Muscle of leg (tissue), 11 donors: Measurements from ENCODE around the gene FAM174C. TPM values are rescaled to one million over a fixed set of nuclear protein-coding genes. Genes with fewer than 3 reads are reported as not detected.

Experiments
- DNase-seq: peaks from one replicate; pipeline ENCODE4 v3.0.0; 2013
- H3K27ac ChIP-seq: one replicate; pipeline ENCODE4 v1.5.1; 2013; ENCODE audit warnings: mild to moderate bottlenecking, low read length, control low read depth
- H3K27me3 ChIP-seq: one replicate; pipeline ENCODE4 v1.6.1; 2013; ENCODE audit warnings: low read length; ENCODE audit not compliant: control insufficient read depth, insufficient read depth
- H3K36me3 ChIP-seq: one replicate; pipeline ENCODE4 v1.6.1; 2013; ENCODE audit warnings: low read length; ENCODE audit not compliant: control insufficient read depth, insufficient read depth
- H3K4me1 ChIP-seq: one replicate; pipeline ENCODE4 v1.6.1; 2013; ENCODE audit warnings: low read length; ENCODE audit not compliant: control insufficient read depth, insufficient read depth
- H3K4me3 ChIP-seq: one replicate; pipeline ENCODE4 v1.5.1; 2013; ENCODE audit warnings: low read length, control low read depth
- H3K9me3 ChIP-seq: replicated peaks from 2 replicates; pipeline ENCODE4 v1.6.1; 2013; ENCODE audit warnings: low read depth, low read length; ENCODE audit not compliant: control insufficient read depth
- WGBS: methylation state at CpG from one replicate; pipeline ENCODE4 v1.1.5; 2013; ENCODE audit warnings: missing lambda C conversion rate; ENCODE audit not compliant: insufficient coverage; 5-methylcytosine and 5-hydroxymethylcytosine counted together
- polyA plus RNA-seq, 8 donors: library from polyadenylated mRNA; unstranded; fragments of 120-200 nt; gene quantifications; one replicate each; pipeline versions ENCODE4 v1.2.1 to v1.2.3, GENCODE V29; 2013; ENCODE audit warnings: inconsistent platforms in 1 of 8, low replicate concordance in 1 of 8; ENCODE audit not compliant: insufficient read length in 8 of 8, insufficient read depth in 1 of 8
- total RNA-seq: library from RNA; stranded (reverse); fragments of 120-200 nt; gene quantifications from one replicate; pipeline ENCODE4 v1.2.4, GENCODE V29; 2013

The FAM174C gene
- total and polyA plus RNA-seq, 9 donors = 11.6 to 17.8 (median 15.1) TPM

GRCh38 chr19:1268226-1269064 lies 6.9 kb upstream of the FAM174C start:
- DNase-seq = peak; percentile 46
- WGBS = 46% methylated on average over 37 of the region's 40 CpGs

GRCh38 chr19:1269065-1269477 lies 6.3 kb upstream of the FAM174C start, which contains the start of gene CIRBP:
CIRBP (plus strand) TSS chr19:1269332; CDS start chr19:1270934, 1,602 bp downstream.
- Histone ChIP-seq H3K4me1 (peaks cover 86% of the 10 kb centered on the region), H3K36me3 (peaks cover 42% of the 10 kb centered on the region), H3K9me3 (no peaks in the 10 kb centered on the region), H3K27ac (peak within 1 kb of the TSS; percentile 99), H3K27me3 (peaks cover 5% of the 10 kb centered on the region), H3K4me3 (peak within 1 kb of the TSS; percentile 95)
- WGBS = under 1% methylated on average over 50 of the region's 50 CpGs
- peak; percentile 100 for DNase-seq

More at GRCh38 chr19:1268226-1269064, 6.9 kb upstream of the FAM174C start:
- no peak overlapping the region for H3K4me3 ChIP-seq
- peaks cover 35% of the 10 kb centered on the region for H3K36me3 ChIP-seq
- H3K27ac ChIP-seq = peak overlapping the region; percentile 82
- H3K27me3 ChIP-seq = peaks cover 5% of the 10 kb centered on the region
- H3K4me1 ChIP-seq = peaks cover 80% of the 10 kb centered on the region
- H3K9me3 ChIP-seq = no peaks in the 10 kb centered on the region

GRCh38 chr19:1269478-1270212 lies 5.7 kb upstream of the FAM174C start:
- under 1% methylated on average over 61 of the region's 64 CpGs for WGBS
- peaks cover 87% of the 10 kb centered on the region for H3K4me1 ChIP-seq

GRCh38 chr19:1270213-1270853 lies 5.0 kb upstream of the FAM174C start:
- H3K36me3 ChIP-seq = peaks cover 52% of the 10 kb centered on the region
- H3K9me3 ChIP-seq = no peaks in the 10 kb centered on the region
- H3K27ac ChIP-seq = peak overlapping the region; percentile 99
- peak; percentile 70 for DNase-seq
- peak overlapping the region; percentile 95 for H3K4me3 ChIP-seq
- H3K27me3 ChIP-seq = peaks cover 5% of the 10 kb centered on the region
- 20% methylated on average over 3 of the region's 8 CpGs for WGBS
- peaks cover 86% of the 10 kb centered on the region for H3K4me1 ChIP-seq

More at GRCh38 chr19:1269478-1270212, 5.7 kb upstream of the FAM174C start:
- H3K36me3 ChIP-seq = peaks cover 47% of the 10 kb centered on the region
- H3K27me3 ChIP-seq = peaks cover 5% of the 10 kb centered on the region
- H3K9me3 ChIP-seq = no peaks in the 10 kb centered on the region
- H3K27ac ChIP-seq = peak overlapping the region; percentile 99
- peak overlapping the region; percentile 95 for H3K4me3 ChIP-seq
- DNase-seq = peak; percentile 94

GRCh38 chr19:1270854-1271527 lies 4.3 kb upstream of the FAM174C start:
- H3K9me3 ChIP-seq = no peaks in the 10 kb centered on the region
- DNase-seq = peak; percentile 33
- H3K27ac ChIP-seq = peak overlapping the region; percentile 55
- H3K27me3 ChIP-seq = peaks cover 5% of the 10 kb centered on the region
- H3K36me3 ChIP-seq = peaks cover 52% of the 10 kb centered on the region
- H3K4me1 ChIP-seq = peaks cover 81% of the 10 kb centered on the region
- WGBS = 66% methylated on average over 17 of the region's 26 CpGs
- peak overlapping the region; percentile 3 for H3K4me3 ChIP-seq

GRCh38 chr19:1271528-1272422 lies 3.6 kb upstream of the FAM174C start:
- Histone ChIP-seq H3K9me3 (no peaks in the 10 kb centered on the region), H3K4me1 (peaks cover 82% of the 10 kb centered on the region), H3K27ac (no peak overlapping the region), H3K4me3 (no peak overlapping the region), H3K27me3 (peaks cover 5% of the 10 kb centered on the region), H3K36me3 (peaks cover 56% of the 10 kb centered on the region)
- DNase-seq = peak; percentile 16
- WGBS = 79% methylated on average over 32 of the region's 37 CpGs

- H3K4me1 ChIP-seq = peaks cover 76% of the 10 kb centered on the region
- H3K36me3 ChIP-seq = peaks cover 63% of the 10 kb centered on the region
- H3K27me3 ChIP-seq = peaks cover 2% of the 10 kb centered on the region
- no peak for DNase-seq
- H3K27ac ChIP-seq = no peak overlapping the region
- no peaks in the 10 kb centered on the region for H3K9me3 ChIP-seq
- H3K4me3 ChIP-seq = no peak overlapping the region
- WGBS = 77% methylated on average over 14 of the region's 33 CpGs
Measured at GRCh38 chr19:1272423-1273262, 2.7 kb upstream of the FAM174C start.

GRCh38 chr19:1273263-1274041 lies 1.9 kb upstream of the FAM174C start:
- H3K9me3 ChIP-seq = no peaks in the 10 kb centered on the region
- H3K4me3 ChIP-seq = no peak overlapping the region
- no peaks in the 10 kb centered on the region for H3K27me3 ChIP-seq
- 68% methylated on average over 21 of the region's 25 CpGs for WGBS
- H3K27ac ChIP-seq = peak overlapping the region; percentile 51
- DNase-seq = peak; percentile 46
- peaks cover 68% of the 10 kb centered on the region for H3K4me1 ChIP-seq
- peaks cover 69% of the 10 kb centered on the region for H3K36me3 ChIP-seq
